Bronchial epithelial cell (primary cell): ENCODE data around the gene TAT. TPM values are rescaled to one million over a fixed set of nuclear protein-coding genes. Genes with fewer than 3 reads are reported as not detected.

Experiments used
- DNase-seq: peaks from one replicate; pipeline ENCODE4 v3.0.0-alpha.2; 2010; ENCODE audit warnings: low read depth
- FAIRE-seq: peaks from 2 replicates; lab custom pipeline; 2011; peaks lifted over from hg19 to GRCh38; lab: Jason Lieb, UNC
- H3K27me3 ChIP-seq: 2 replicates; pipeline ENCODE4 v1.5.1; 2011; ENCODE audit warnings: low read length; ENCODE audit not compliant: control insufficient read depth, insufficient read depth
- H3K36me3 ChIP-seq: 2 replicates; pipeline ENCODE4 v1.5.1; 2011; ENCODE audit warnings: low read length; ENCODE audit not compliant: control insufficient read depth, insufficient read depth
- H3K4me3 ChIP-seq: 2 replicates; pipeline ENCODE4 v1.5.1; 2011; ENCODE audit warnings: mild to moderate bottlenecking, low read depth, low read length, control low read depth
- CTCF ChIP-seq: IDR thresholded peaks from 2 replicates; pipeline ENCODE4 v1.5.1; 2011; ENCODE audit warnings: mild to moderate bottlenecking, moderate library complexity, low read length, control low read depth, inconsistent platforms; ENCODE audit not compliant: insufficient read depth, severe bottlenecking
- total RNA-seq: library from RNA; depleted of rRNA; stranded (reverse); fragments of >200 nt; gene quantifications from 2 replicates; pipeline ENCODE4 v1.2.1, GENCODE V29; 2014

Gene TAT
- total RNA-seq, 1 donor from 2014 or later, result not detected

GRCh38 chr16:71570144-71570543 is 6.7 kb downstream of the TAT start:
- Histone ChIP-seq H3K27me3 (peaks cover 1% of the 10 kb centered on the region), H3K4me3 (no peak overlapping the region), H3K36me3 (no peaks in the 10 kb centered on the region)
- no peak for FAIRE-seq
- DNase-seq, result no peak
- TF ChIP-seq CTCF, result no peak

DNA sequence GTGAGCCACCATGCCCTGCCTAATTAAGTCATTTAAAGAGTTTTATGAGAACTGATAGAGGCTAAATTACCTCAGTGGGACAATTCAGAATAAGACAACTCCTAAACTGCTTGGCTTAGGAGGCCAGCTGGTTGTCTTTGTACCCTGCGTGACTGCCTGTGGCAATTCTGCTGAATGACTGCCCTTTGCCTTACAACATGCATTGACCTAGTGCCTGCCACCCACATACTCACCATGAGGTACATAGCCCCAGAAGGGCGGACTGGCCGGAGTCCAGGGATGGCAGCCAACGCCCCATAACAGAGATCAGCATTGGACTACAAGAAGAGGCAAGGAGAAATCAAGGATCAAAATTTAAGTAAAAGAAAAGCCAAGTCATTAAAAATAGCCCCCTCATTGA is 7.3 kb downstream of the TAT start:
- FAIRE-seq, result no peak
- Histone ChIP-seq H3K27me3 (peaks cover 1% of the 10 kb centered on the region), H3K4me3 (no peak overlapping the region), H3K36me3 (no peaks in the 10 kb centered on the region)
- no peak for TF ChIP-seq CTCF
- no peak for DNase-seq

GRCh38 chr16:71568551-71568950 is 8.3 kb downstream of the TAT start:
- Histone ChIP-seq H3K27me3 (peaks cover 1% of the 10 kb centered on the region), H3K4me3 (no peak overlapping the region), H3K36me3 (no peaks in the 10 kb centered on the region)
- no peak for DNase-seq
- TF ChIP-seq CTCF, result no peak
- no peak for FAIRE-seq

DNA sequence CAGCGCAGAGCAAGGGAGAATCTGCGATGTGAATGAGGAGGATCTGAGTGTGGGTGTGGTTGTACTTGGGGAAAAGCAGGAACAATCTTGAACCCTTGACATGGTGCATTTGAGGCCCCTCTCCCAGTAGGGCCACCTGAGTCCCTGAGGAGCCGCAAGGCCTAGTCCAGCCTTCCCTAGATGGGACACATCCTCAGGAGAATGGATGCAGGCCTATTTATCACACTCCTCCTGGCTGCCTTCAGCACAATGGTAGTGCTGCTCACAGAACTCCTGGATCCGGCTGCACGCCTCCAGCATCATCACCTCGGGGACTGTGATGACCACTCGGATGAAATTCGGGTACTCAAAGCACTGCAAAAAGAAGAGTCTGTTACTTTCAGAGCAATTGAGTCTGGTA is 9.0 kb downstream of the TAT start:
- DNase-seq, result no peak
- no peaks in the 10 kb centered on the region for H3K36me3 ChIP-seq
- no peak for FAIRE-seq
- peaks cover 1% of the 10 kb centered on the region for H3K27me3 ChIP-seq
- no peak for TF ChIP-seq CTCF
- no peak overlapping the region for H3K4me3 ChIP-seq

DNA sequence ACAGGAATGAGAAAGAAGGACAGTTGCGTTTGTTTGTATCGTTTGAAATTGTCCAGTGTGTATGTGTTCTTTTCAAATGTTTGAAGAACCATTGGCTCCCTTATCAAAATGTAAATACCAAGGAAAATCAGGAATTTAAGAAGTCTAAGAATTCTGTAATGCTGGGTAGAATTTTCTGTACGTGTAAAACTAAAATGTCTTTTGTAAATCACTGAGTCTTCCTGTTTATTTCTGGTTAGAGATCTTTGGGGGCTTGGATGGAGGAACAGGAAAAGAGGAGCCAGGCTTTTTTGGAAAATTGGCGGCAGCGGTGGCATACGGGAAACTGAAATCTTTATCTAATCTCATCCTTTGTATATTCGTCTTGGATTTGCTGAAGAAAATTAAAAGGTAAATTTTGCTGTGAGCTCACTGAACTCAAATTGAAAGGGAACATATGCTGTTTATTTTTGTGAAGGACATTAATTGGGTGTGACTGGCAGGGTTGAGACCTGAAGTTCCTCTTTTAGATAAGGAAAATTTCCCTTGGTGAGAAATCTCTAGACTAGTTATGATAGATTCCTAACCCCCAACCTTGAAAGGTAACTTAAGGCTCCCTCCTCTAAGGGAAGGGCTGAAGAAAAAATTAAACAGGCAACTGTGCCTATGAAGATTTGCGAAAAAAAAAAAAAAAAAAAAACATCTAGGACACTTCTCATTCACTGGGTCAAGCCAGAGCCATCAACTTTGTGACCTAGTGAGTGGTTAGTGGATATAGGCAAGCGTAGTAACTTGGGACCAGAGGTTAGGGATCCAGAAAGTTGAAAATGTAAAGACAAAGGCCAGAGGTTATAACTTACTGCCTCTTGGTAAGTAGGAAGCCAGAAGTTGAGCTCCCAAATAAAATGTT is 10.8 kb downstream of the TAT start:
- Histone ChIP-seq H3K4me3 (no peak overlapping the region), H3K27me3 (peaks cover 1% of the 10 kb centered on the region), H3K36me3 (no peaks in the 10 kb centered on the region)
- no peak for TF ChIP-seq CTCF
- DNase-seq (no peak), FAIRE-seq (no peak)
